ENCODE results near the gene ABHD17C.

GRCh38 chr15:80749589-80749988 is 54.5 kb downstream of the ABHD17C start:
- TF ChIP-seq POLR2AphosphoS5 (IDR thresholded peaks at IDR 0.05; ENCODE audit: insufficient read depth in 1 of 2, low read depth in 1 of 2) (no peak), POLR2A (IDR thresholded peaks at IDR 0.05) (no peak)

Data from vagina (tissue), 2 donors.